ENCODE measurements around the gene MYT1. TPM values are rescaled to one million over a fixed set of nuclear protein-coding genes. Genes with fewer than 3 reads are reported as not detected.
"Not testable (repeated sequence)": the region's sequence is repeated elsewhere in the genome, so short reads cannot be mapped to it uniquely, and the experiment has no call there.

Gene MYT1
- polyA plus RNA-seq, 3 donors = 0.35 to 0.50 (median 0.46) TPM

DNA sequence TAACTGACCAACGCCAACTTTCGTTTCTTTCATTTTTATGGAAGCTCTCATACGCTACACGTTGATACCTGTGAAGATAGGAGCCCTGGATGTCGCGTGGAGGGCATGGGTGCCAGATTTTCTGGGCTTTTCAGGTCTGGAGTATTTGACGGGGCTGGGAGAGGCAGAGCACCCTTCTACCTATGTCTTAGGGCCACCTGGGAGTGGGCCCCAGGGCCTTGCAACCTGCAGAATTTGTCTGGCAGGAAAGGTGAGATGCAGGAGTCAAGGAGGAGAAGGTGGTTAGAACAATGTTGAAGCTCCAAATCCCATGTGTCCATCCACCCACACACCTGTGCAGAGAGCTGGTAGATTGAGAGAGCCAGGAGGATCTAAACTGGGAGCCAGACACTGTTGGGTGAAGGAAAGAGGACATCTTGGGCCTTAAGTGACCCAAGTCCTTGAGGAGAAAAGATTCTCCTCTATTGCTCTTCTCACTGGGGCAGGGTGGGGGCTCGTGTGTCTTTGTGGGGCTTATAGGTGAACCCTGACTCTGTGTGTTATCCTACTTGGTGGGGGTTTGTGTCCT lies 63.9 kb downstream of the MYT1 start:
- no peak for DNase-seq (ENCODE audit: low read depth in 3 of 3, low spot score in 2 of 3)

DNA sequence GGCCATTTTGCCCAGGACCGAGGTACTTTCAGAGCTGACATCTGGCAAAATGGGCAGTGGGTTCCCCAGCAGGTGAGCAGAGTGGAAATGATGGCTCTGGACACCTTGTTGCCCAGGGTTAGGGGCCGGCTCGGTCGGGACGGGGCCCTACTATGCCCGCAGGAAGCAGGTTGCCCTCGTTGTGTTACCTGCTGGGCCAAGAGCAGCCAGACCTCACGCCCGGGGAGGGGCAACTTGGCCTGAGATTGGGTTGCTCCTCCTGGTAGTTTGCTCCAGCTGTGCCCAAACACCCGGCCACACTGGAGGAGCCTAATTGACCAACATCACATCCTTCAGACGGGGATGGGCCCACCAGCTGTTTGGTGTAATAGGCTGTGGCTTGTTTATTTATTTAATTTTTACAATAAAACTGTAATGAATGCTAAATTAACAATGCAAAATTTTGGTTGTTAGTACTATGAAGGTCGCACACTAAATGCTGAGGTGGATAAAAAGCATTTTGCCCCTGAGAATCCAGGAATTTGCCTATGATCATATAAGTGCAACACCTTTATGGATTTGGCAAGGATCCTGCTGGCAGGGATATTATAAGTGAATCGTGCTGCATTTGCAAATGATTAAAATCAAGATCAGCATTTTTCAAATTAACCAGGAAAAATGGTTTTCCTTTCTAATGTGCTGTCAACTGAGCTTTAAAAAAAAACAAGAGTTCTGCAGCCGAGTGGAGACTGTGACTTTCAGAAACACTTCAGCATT lies 64.7 kb downstream of the MYT1 start:
- DNase-seq (ENCODE audit: low read depth in 3 of 3, low spot score in 2 of 3) = no peak

DNA sequence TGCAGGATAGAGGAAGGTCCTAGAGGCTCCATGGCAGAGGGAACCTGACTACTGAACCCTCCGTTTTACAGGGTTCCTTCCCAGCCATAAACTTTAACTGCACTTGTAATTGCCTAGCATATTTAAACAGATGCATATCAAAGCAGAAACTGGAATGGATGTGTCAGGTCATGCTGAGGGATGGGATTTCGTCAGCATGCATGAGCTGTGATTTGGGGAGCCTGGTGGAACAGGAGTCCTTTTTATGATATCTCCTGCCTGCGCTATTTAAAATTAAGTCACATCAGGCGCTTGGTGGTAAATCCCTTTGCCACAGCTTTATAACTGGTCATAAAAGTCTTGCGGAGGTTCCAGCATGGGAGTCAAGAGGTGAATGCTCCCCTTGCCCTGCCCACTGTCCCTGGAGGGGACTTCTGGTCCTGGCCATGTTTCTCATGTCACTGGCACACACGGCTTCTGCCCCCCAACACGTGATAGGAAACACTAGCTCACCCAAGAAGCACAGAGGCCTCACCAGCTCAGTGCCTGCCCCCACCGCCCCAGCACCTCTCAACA lies 65.3 kb downstream of the MYT1 start:
- no peak for DNase-seq (ENCODE audit: low read depth in 3 of 3, low spot score in 2 of 3)

DNA sequence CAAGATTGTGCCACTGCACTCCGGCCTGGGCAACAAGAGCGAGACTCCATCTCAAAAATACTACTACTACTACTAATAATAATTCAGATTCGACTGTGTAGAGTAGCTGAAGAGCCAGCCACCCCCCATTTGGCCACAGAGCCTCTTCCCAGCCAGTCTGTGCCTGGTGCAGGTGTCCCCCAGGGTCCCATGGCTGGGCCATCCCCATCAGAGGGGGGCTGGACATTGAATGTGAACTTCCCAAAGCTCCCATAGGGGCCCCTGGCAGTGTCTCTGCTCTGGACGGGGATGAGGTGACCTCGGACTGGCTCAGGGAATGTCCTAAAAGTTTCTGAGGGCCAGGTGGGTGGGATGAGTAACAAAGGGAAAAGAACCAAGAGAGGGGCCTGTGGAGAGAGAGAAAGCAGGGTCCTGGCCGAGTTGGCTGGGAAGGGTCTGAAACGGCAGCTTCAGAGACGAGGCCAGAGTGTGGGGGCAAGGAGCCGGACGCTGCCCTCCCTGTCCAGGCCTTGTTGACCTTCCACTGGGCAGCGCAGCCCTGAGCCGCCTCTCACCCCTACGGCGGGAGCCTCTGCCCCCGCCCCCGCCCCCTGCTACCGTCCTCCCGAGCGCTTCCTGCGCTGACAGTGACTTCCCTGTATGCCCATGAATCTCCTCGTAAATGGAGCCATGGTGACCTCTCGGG lies 66.4 kb downstream of the MYT1 start:
- DNase-seq (ENCODE audit: low read depth in 3 of 3, low spot score in 2 of 3) = no peak

DNA sequence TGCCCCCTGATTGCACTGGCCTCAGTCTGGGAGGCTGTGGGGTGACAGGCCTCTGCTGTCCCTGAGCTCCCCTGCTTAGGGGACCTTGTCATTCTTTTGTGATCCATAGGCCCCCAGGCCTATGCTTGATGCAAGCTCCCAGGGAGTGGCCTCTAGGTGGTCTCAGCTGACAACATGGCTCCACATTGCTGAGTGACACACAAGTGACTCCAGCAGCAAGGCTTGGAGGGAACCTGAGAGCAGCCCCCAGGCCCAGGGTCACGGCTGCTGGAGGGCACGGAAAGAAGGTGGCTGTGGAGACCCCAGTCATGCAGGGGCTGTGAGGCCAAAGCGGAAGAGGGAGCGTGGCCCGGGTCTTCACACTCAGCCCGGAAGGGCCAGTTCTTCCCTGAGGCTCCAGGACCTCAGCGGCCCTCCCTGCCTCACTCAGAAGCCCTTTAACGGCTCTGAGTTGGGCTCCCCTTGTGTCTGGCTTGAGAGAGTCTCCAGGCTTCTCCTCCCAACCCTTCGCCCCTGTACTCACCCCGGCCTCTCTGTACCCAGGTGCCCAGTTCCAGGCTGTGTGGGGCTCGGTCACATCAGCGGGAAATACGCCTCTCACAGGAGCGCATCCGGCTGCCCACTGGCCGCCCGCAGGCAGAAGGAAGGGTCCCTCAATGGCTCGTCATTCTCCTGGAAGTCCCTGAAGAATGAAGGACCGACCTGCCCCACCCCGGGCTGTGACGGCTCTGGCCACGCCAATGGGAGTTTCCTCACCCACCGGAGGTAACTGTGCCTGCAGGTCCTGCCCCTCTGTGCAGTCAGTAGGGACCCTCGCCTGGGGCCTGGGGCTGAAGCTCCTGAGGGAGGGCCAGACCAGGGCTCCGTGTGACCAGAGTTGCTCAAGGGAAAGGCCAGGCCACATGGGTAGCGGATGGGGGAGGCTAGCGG lies 67.6 kb downstream of the MYT1 start:
- no peak for DNase-seq (ENCODE audit: low read depth in 3 of 3, low spot score in 2 of 3)

DNA sequence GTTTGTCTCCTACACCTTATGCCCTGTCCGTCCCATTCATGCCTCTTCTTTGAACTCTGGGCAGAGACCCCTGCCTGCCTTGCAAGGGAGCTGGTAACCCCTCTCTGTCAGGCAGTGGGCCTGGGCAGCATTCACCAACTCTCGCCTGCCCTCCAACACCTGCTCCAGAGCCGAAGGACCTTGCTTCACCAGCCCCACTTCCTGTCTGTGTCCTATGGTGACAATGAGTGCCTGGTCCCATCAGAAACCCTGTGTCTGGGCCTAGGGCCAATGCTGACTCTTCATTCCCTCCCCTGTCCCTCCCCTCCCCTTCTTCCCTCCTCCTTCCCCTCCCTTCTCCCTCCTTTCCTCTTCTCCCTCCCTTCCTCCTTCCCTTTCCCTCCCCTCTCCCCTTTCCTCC lies 68.5 kb downstream of the MYT1 start:
- DNase-seq (ENCODE audit: low read depth in 3 of 3, low spot score in 2 of 3) = no peak

DNA sequence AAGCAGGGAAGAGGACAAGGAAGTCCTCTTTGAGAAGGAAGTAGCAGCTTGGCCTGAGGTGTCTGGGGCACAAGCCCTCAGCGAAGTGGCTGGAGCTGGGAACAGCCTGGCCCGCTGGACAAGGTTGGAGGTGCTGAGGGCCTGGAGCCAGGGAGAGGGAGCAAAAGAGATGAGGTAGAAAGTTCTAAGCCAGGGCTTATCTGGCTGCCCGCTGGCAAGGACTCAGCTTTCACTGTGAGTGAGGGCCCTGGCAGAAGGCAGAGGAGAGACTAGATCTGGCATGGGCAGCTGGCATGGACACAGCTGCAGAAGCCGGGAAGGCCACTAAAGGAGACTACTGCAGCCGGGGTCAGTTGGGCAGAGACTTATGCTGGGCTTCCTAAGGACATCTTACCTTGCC lies 69.5 kb downstream of the MYT1 start:
- no peak for DNase-seq (ENCODE audit: low read depth in 3 of 3, low spot score in 2 of 3)

DNA sequence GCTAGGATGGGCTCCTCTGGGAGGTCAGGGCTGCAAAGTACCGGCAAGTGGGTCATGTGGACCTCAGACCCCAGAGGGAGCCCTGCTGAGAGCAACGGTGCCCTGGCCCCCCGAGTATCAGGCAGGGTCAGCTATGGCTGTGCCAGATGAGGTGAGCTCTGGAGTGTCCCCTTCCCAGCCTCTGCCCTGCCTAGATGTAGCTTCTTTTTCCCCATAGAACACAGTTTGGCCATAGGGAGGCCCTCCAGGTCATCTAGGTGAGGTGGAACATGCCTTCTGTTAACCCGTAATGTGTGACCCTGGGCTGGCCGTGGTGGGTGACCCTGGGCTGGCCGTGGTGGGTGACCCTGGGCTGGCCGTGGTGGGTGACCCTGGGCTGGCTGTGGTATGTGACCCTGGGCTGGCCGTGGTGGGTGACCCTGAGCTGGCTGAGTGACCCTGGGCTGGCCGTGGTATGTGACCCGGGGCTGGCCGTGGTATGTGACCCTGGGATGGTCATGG lies 70.1 kb downstream of the MYT1 start:
- no peak for DNase-seq (ENCODE audit: low read depth in 3 of 3, low spot score in 2 of 3)

DNA sequence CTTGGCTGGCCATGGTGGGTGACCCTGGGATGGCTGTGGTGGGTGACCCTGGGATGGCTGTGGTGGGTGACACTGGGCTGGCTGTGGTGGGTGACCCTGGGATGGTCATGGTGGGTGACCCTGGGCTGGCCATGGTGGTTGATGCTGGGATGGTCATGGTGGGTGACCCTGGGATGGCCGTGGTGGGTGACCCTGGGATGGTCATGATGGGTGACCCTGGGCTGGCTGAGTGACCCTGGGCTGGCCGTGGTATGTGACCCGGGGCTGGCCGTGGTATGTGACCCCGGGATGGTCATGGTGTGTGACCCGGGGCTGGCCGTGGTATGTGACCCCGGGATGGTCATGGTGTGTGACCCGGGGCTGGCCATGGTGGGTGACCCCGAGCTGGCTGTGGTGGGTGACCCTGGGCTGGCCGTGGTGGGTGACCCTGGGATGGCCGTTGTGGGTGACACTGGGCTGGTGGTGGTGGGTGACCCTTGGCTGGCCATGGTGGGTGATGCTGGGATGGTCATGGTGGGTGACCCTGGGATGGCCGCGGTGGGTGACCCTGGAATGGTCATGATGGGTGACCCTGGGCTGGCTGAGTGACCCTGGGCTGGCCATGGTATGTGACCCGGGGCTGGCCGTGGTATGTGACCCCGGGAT lies 70.8 kb downstream of the MYT1 start:
- DNase-seq (ENCODE audit: low read depth in 3 of 3, low spot score in 2 of 3) = not testable (repeated sequence)

DNA sequence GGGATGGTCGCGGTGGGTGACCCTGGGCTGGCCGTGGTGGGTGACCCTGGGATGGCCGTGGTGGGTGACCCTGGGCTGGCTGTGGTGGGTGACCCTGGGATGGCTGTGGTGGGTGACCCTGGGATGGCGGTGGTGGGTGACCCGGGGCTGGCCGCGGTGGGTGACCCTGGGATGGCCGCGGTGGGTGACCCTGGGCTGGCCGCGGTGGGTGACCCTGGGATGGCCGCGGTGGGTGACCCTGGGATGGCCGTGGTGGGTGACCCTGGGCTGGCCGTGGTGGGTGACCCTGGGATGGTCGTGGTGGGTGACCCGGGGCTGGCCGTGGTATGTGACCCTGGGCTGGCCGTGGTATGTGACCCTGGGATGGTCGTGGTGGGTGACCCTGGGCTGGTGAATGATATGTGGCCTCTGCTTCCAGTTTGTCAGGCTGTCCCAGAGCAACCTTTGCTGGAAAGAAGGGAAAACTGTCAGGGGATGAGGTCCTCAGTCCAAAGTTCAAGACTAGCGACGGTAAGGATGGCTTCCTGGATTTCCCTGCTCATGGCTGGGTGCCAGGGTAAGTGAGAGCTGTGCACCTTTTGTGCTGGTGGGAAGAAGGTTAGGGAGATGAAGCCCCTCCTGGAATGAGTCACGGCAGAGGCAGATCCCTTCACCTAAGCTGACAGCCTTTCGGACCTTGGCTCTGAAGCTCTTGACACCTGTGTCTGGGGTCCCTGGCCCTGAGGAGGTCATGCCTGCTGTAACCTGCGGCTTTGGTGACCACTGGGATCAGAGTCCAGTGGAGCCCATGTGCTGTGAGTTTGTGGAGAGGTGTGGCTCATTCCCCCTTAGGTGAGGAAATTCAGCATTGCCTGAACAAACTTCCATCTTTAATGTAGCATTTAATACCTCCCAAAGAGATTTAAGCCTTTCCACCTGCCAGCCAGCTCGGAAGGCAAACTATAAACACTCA lies 72.2 kb downstream of the MYT1 start:
- DNase-seq (ENCODE audit: low read depth in 3 of 3, low spot score in 2 of 3) = no peak

DNA sequence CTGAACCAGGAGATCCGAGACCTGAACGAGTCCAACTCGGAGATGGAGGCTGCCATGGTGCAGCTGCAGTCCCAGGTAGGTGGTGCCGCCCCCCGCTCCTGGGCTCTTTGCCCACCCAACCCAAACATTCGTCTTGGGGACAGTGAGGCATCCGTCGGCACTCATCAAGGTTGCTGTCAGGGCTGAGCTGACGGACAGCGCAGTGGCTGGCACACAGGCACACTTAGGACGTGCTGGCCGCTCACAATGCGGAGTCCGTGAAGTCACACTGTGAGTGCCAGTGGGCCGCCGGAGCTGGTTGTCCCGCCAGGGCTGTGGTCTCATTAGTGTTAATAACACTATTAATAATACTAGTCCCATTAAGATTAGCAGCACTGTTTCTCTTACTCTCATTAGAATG lies 73.1 kb downstream of the MYT1 start:
- DNase-seq (ENCODE audit: low read depth in 3 of 3, low spot score in 2 of 3) = no peak

DNA sequence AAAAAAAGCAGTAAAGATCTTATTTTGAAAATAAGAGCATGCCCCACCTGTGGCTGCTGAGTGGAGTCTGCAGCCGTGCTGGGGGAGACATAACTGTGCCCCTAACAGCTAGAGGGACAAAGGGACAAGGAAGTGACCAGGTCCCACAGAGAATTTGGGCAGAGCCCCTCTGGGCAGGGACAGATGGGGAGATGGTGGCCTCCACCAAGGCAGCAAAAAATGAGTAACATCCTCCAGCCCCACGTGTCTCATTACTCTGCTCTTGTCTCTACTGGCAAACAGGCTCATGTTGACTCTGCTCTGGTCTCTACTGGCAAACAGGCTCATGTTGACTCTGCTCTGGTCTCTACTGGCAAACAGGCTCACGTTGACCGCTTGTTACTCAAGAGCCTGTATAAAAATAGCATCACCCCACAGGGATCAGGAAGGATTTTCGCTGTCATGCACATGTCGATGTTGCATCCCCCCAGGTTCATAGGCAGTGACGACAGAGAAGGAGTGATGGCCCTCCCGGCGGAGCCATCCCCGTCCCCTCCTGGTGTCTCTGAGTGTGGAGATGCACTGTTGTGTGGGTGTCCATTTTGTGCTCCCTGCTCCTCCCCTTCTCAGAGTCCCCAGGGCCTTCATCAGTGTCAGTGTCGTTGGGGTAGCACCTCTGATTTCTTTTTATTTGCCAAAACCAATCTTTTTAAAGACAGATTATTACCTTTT lies 74.0 kb downstream of the MYT1 start:
- DNase-seq (ENCODE audit: low read depth in 3 of 3, low spot score in 2 of 3) = no peak

DNA sequence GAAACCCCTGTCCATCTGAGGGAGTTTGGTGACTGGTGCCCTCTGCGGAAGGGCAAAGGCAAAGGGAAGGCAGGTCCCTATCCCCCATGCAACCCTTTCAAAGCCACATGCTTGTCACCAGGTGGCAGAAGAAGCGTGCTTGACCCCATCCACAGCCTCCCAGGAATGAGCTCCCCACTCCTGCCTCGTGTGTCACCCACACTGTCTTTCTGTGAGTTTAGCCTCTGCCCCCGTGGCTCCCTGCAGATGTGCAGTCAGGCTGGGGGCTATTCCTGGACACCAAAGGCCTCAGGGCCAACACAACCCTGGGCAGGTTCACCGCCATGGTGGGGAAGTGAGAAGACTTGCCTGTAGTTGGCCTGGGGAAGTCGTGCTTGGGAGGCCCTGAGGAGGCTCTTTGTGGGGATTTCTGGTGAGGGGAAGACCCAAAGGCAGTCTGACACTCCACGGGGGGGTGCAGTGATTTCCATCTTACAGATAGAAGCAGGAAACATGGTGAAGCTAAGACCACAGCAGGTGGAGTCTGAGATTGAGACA lies 74.7 kb downstream of the MYT1 start:
- no peak for DNase-seq (ENCODE audit: low read depth in 3 of 3, low spot score in 2 of 3)

DNA sequence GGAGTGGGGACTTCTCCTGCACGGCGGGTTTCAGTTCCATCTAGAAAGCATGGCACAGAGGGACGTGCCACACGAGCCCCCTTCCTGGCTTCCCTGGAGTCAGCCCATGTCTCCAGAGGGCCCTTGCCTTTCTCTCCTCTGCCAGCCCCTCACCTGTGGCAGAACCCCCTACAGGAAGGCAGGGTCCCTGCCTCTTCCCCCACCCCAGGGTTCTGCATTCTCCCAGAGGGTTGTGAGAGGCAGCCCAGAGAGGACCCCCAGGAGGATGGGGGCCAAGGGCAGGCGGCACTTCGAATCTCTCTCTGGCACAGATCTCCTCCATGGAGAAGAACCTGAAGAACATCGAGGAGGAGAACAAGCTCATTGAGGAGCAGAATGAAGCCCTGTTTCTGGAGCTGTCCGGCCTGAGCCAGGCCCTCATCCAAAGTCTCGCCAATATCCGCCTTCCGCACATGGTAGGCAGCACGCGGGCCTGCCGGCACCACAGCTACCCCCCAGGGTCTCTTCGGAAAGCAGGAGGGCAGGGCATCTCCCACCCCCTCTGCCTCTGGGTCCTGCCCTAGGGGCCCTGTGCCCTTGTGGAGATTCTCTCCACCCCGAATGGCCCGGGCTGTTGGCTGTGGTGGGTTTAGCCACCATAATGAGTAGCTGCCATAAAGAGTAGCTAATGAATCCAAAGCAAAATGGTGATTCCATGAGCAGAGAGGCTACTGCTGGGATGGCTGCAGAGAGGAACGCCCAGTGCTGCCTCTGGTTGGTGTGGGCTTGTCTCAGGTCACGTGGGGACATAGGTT lies 75.4 kb downstream of the MYT1 start:
- DNase-seq (ENCODE audit: low read depth in 3 of 3, low spot score in 2 of 3) = no peak

DNA sequence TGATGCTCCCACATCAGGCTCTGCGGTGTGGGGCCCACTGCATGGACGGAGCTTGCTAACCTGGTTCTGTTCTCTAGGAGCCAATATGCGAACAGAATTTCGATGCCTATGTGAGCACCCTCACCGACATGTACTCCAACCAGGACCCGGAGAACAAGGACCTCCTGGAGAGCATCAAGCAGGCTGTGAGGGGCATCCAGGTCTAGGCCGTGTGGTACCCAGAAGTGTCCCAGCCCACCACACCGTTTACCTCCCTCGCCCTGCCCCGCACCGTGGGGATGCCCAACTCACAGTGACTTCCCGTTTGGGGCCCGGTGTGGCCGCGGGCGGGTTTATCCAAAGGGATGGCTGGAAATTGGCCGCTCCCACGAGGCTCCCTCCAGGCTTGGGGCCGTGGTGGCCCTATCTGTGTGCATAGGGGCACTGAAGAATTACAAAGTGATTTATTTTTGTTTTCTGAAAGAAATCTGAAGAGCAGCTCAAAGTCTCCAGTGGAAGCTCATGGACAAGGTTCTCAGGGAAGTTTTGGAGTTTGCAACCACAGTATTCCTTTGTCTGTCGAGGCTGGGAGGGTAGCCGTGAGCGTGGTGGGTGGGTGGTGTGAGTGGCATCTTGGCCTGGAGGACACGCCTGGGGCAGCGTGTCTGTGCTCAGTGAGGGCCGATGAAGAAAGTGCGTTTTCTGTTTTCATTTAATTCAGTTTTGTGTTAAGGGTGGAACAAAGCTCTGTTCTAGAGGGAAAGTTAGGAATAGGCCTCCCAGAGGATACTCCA lies 76.2 kb downstream of the MYT1 start:
- no peak for DNase-seq (ENCODE audit: low read depth in 3 of 3, low spot score in 2 of 3)

DNA sequence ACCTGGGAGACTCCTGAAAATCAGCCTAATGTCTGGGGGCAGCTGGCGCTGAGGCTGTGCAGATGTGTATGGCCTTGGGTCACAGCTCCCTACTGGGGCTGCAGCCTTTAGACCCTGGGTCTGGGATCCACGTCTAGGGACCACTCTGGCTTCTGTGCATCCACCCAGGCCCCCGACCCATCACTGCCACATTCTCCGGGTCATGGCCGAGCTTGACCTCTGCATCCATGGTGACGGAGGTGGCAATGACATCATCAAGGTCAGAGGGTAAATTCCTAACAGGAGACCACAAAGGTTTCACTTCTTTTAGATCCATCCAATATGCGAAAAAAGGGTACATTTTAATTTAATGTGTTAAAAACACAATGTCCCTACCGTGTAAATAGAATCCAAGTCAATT lies 76.8 kb downstream of the MYT1 start:
- no peak for DNase-seq (ENCODE audit: low read depth in 3 of 3, low spot score in 2 of 3)
